ENCODE measurements around the gene PLEKHG3.

PLEKHG3 gene

GRCh38 chr14:64784006-64784405 lies 79.8 kb downstream of the PLEKHG3 start:
- TF ChIP-seq, protein P1, sequence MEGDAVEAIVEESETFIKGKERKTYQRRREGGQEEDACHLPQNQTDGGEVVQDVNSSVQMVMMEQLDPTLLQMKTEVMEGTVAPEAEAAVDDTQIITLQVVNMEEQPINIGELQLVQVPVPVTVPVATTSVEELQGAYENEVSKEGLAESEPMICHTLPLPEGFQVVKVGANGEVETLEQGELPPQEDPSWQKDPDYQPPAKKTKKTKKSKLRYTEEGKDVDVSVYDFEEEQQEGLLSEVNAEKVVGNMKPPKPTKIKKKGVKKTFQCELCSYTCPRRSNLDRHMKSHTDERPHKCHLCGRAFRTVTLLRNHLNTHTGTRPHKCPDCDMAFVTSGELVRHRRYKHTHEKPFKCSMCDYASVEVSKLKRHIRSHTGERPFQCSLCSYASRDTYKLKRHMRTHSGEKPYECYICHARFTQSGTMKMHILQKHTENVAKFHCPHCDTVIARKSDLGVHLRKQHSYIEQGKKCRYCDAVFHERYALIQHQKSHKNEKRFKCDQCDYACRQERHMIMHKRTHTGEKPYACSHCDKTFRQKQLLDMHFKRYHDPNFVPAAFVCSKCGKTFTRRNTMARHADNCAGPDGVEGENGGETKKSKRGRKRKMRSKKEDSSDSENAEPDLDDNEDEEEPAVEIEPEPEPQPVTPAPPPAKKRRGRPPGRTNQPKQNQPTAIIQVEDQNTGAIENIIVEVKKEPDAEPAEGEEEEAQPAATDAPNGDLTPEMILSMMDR (conservative IDR thresholded peaks at IDR 0.05; ENCODE audit: low read depth): no peak
- ChIA-PET POLR2A (ENCODE audit: low non-redundant PET) (no interaction called here), CTCF (interaction anchor here (0.8 to 1.9 kb wide), 2 partner anchors 39 to 85 kb away, joined by 3 to 8 read pairs; no protein-coding TSS in a partner anchor)
- no peak overlapping the region for H3K27ac ChIP-seq
- DNase-seq (ENCODE audit: low spot score): no peak

GRCh38 chr14:64786296-64787149 lies 82.3 kb downstream of the PLEKHG3 start:
- H3K27ac ChIP-seq: peak overlapping the region; percentile 47
- ChIA-PET POLR2A (ENCODE audit: low non-redundant PET) (no interaction called here), CTCF (interaction anchor here (0.5 to 0.6 kb wide), 2 partner anchors 12 to 120 kb away, joined by 3 to 4 read pairs; no protein-coding TSS in a partner anchor)
- TF ChIP-seq, protein P1 (conservative IDR thresholded peaks at IDR 0.05; ENCODE audit: low read depth): no peak
- no peak for DNase-seq (ENCODE audit: low spot score)

DNA sequence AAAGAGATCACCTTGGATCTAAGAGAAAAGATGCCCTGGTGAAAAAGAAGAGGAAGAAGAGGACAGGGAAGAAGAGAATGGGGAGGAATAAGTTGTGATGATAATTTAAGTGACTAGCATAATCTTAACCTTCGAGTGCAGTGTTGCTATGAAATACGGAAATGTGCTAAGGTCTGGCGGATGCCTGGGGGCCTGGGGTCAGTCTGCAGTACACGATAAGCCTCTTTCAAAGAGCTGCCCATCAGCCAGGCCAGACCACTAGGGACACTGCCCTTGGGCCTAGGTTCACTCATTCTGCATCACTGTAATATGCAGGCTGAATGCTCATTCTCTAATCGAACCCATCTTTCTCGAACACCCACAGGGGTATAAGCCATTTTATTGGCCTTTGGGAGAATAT lies 83.4 kb downstream of the PLEKHG3 start:
- ChIA-PET POLR2A (ENCODE audit: low non-redundant PET) (no interaction called here), CTCF (no interaction called here)
- no peak overlapping the region for H3K27ac ChIP-seq
- DNase-seq (ENCODE audit: low spot score): no peak
- TF ChIP-seq, protein P1 (conservative IDR thresholded peaks at IDR 0.05; ENCODE audit: low read depth): no peak

GRCh38 chr14:64788706-64789105 lies 84.5 kb downstream of the PLEKHG3 start:
- peak; percentile 75 for DNase-seq (ENCODE audit: low spot score)
- peak overlapping the region; percentile 34; the same call in 1 of the 2 replicates for H3K27ac ChIP-seq
- CTCF ChIA-PET: interaction anchor here (0.6 kb wide), 1 partner anchor 184 kb away, joined by 9 read pairs; no protein-coding TSS in a partner anchor
- POLR2A ChIA-PET (ENCODE audit: low non-redundant PET): no interaction called here
- TF ChIP-seq, protein P1 (conservative IDR thresholded peaks at IDR 0.05; ENCODE audit: low read depth): no peak

DNA sequence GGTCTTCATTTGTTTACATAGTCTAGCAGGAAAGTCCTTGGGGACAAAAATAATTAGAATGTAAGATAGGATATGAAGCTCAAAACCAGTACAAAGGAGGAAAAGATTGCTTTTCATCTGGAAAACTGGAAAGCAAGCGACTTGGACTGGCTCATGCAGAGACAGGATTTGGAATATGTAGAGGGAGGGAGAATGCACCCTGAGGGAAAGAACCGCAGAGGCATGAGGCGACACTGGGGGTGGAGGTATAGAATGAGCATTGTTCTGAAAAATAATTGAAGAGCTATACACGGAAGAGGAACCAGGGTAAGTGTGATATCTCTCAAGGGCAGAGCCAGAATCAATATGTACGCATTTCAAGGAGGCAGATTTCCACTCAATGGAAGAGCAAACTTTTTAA lies 85.5 kb downstream of the PLEKHG3 start:
- no peak for DNase-seq (ENCODE audit: low spot score)
- TF ChIP-seq, protein P1 (conservative IDR thresholded peaks at IDR 0.05; ENCODE audit: low read depth): no peak
- H3K27ac ChIP-seq: no peak overlapping the region
- POLR2A ChIA-PET (ENCODE audit: low non-redundant PET): no interaction called here
- CTCF ChIA-PET: interaction anchor here (0.6 kb wide), 1 partner anchor 1273 kb away, joined by 4 read pairs; no protein-coding TSS in a partner anchor

- no peak for DNase-seq (ENCODE audit: low spot score)
- CTCF ChIA-PET: no interaction called here
- no peak overlapping the region for H3K27ac ChIP-seq
- POLR2A ChIA-PET (ENCODE audit: low non-redundant PET): no interaction called here
- TF ChIP-seq, protein P1 (conservative IDR thresholded peaks at IDR 0.05; ENCODE audit: low read depth): no peak
Measured at GRCh38 chr14:64790478-64790877, 86.3 kb downstream of the PLEKHG3 start.
